B cell (primary cell): Measurements from ENCODE around the gene NECTIN4. TPM values are rescaled to one million over a fixed set of nuclear protein-coding genes. Genes with fewer than 3 reads are reported as not detected.
A peak's percentile ranks its signal among the peaks of the same experiment; 100 is the strongest.
"Not testable (repeated sequence)": the region's sequence is repeated elsewhere in the genome, so short reads cannot be mapped to it uniquely, and the experiment has no call there.

Experiments used
- ATAC-seq: fragments of 200-7000 bp; cut with Tn5 transposase; one replicate; pipeline ENCODE4 v1.10.0; 2021; ENCODE audit warnings: low read depth, mild to moderate bottlenecking, moderate number of reproducible peaks, moderate library complexity
- CTCF ChIA-PET: fragments of 350-600 bp; sonication (Branson Sonifier 250); formaldehyde crosslinking; loops from one replicate; lab custom pipeline; 2021; ENCODE audit warnings: antibody characterized with exemption, inconsistent platforms; lab: Charles Lee
- POLR2A ChIA-PET: fragments of 350-600 bp; sonication (Branson Sonifier 250); formaldehyde crosslinking; loops from one replicate; lab custom pipeline; 2021; ENCODE audit warnings: antibody characterized with exemption; lab: Charles Lee
- DNase-seq: peaks from one replicate; pipeline ENCODE4 v3.0.0; 2013
- H2AFZ ChIP-seq: 2 replicates; pipeline ENCODE4 v1.6.1; 2012; ENCODE audit warnings: mild to moderate bottlenecking, low read depth, low read length; ENCODE audit not compliant: insufficient read depth, poor library complexity, severe bottlenecking
- H3K27ac ChIP-seq, 2 donors: 1 replicate in 1 of 2; 2 replicates in 1 of 2; pipeline ENCODE4 v1.5.1; 2012 to 2013; ENCODE audit warnings: low read length in 2 of 2, mild to moderate bottlenecking in 2 of 2, moderate library complexity in 1 of 2
- H3K27me3 ChIP-seq, 4 experiments: fragments of 200-600 bp in 1 of 4; sonication (generic) in 1 of 4; replicated peaks in 1 of 4; 1 replicate in 2 of 4; 2 replicates in 2 of 4; pipeline versions ENCODE4 v1.6.1 to v1.7.0; 2013 to 2016; ENCODE audit warnings: low read length in 3 of 4, mild to moderate bottlenecking in 2 of 4, mixed read lengths in 1 of 4, moderate library complexity in 1 of 4; ENCODE audit not compliant: insufficient read depth in 4 of 4, control insufficient read depth in 3 of 4; ENCODE audit errors: control extremely low read depth in 1 of 4
- H3K36me3 ChIP-seq, 2 experiments: replicated peaks in 1 of 2; 1 replicate in 1 of 2; 2 replicates in 1 of 2; pipeline versions ENCODE4 v1.6.1 to v1.7.1; 2013; ENCODE audit warnings: low read length in 1 of 2; ENCODE audit not compliant: insufficient read depth in 2 of 2, control insufficient read depth in 1 of 2; ENCODE audit errors: control extremely low read depth in 1 of 2, extremely low read depth in 1 of 2
- H3K4me1 ChIP-seq, 2 donors: fragments of 200-600 bp in 1 of 2; sonication (generic) in 1 of 2; 1 replicate in 1 of 2; 2 replicates in 1 of 2; pipeline versions ENCODE4 v1.5.1 to v1.6.1; 2013 to 2017; ENCODE audit warnings: low read length in 2 of 2; ENCODE audit not compliant: control insufficient read depth in 2 of 2, insufficient read depth in 2 of 2
- H3K4me2 ChIP-seq: replicated peaks from 2 replicates; pipeline ENCODE3; 2012; ENCODE audit warnings: mild to moderate bottlenecking, low read depth, low read length; ENCODE audit not compliant: poor library complexity, severe bottlenecking
- H3K4me3 ChIP-seq, 5 experiments: fragments of 200-600 bp in 1 of 5; sonication (generic) in 1 of 5; 1 replicate in 3 of 5; 2 replicates in 2 of 5; pipeline versions ENCODE4 v1.5.1 to v1.7.0; 2011 to 2016; ENCODE audit warnings: low read length in 4 of 5, mild to moderate bottlenecking in 4 of 5, low read depth in 2 of 5, control low read depth in 1 of 5, moderate library complexity in 1 of 5; ENCODE audit not compliant: insufficient read depth in 1 of 5; ENCODE audit errors: control extremely low read depth in 1 of 5, extremely low read depth in 1 of 5
- H3K79me2 ChIP-seq: fragments of 200-600 bp; sonication (generic); one replicate; pipeline ENCODE4 v1.6.0; 2016; ENCODE audit warnings: low read length; ENCODE audit not compliant: control insufficient read depth, insufficient read depth
- H3K9ac ChIP-seq: fragments of 200-600 bp; sonication (generic); 2 replicates; pipeline ENCODE4 v1.6.1; 2017; ENCODE audit warnings: mild to moderate bottlenecking, low read length, moderate library complexity
- H3K9me3 ChIP-seq, 3 donors: one replicate each; pipeline versions ENCODE4 v1.6.1 to v1.7.1; 2013; ENCODE audit warnings: low read length in 2 of 3; ENCODE audit not compliant: control insufficient read depth in 2 of 3, insufficient read depth in 1 of 3; ENCODE audit errors: control extremely low read depth in 1 of 3
- H4K20me1 ChIP-seq: 2 replicates; pipeline ENCODE4 v1.6.0; 2012; ENCODE audit warnings: mild to moderate bottlenecking, low read length; ENCODE audit not compliant: insufficient read depth, control insufficient read depth, poor library complexity, severe bottlenecking
- H3K27ac Mint-ChIP-seq: one replicate; pipeline ENCODE4 v1.8.0; 2021; ENCODE audit warnings: mixed read lengths
- H3K27me3 Mint-ChIP-seq: one replicate; pipeline ENCODE4 v1.8.0; 2021; ENCODE audit warnings: mixed read lengths
- H3K4me1 Mint-ChIP-seq: one replicate; pipeline ENCODE4 v1.8.0; 2021; ENCODE audit warnings: mixed read lengths
- H3K4me3 Mint-ChIP-seq: one replicate; pipeline ENCODE4 v1.8.0; 2021; ENCODE audit warnings: mixed read lengths
- H3K9me3 Mint-ChIP-seq: one replicate; pipeline ENCODE4 v1.8.0; 2022; ENCODE audit warnings: mixed read lengths; ENCODE audit not compliant: insufficient read depth
- CTCF ChIP-seq: fragments of 200-600 bp; IDR thresholded peaks from one replicate; pipeline ENCODE4 v1.8.0; 2022; ENCODE audit warnings: antibody characterized with exemption, mild to moderate bottlenecking
- EZH2 ChIP-seq: IDR thresholded peaks from 2 replicates; pipeline ENCODE4 v1.6.1; 2012; ENCODE audit warnings: borderline replicate concordance, low read depth, mild to moderate bottlenecking, moderate library complexity, low read length; ENCODE audit not compliant: insufficient read depth, poor library complexity, severe bottlenecking
- WGBS: methylation state at CpG from one replicate; pipeline ENCODE4 v1.1.5; 2013; ENCODE audit warnings: missing lambda C conversion rate; ENCODE audit not compliant: insufficient coverage; 5-methylcytosine and 5-hydroxymethylcytosine counted together
- intact Hi-C: fragments of 100-400 bp; cut with micrococcal nuclease; formaldehyde crosslinking; loops from one replicate; pipeline ENCODE4 v1.10.0; 2022
- polyA plus RNA-seq: library from polyadenylated mRNA; depleted of rRNA; stranded (reverse); fragments of >200 nt; gene quantifications from 2 replicates; pipeline ENCODE4 v1.2.3, GENCODE V29; 2012
- total RNA-seq, 2 donors: library from RNA; stranded (reverse); fragments of 120-200 nt in 1 of 2; gene quantifications; 1 replicate in 1 of 2; 2 replicates in 1 of 2; pipeline versions ENCODE4 v1.2.3 to v1.2.4, GENCODE V29; 2013 to 2022

NECTIN4 gene
- total and polyA plus RNA-seq, 2 donors (not counting 1 experiment from before 2014, with no cell fraction given), result not detected

- H3K27ac ChIP-seq, H3K36me3 ChIP-seq, H3K9ac ChIP-seq, H3K4me2 ChIP-seq, H3K27me3 Mint-ChIP-seq, H3K27me3 ChIP-seq, H3K9me3 Mint-ChIP-seq, DNase-seq, H3K79me2 ChIP-seq, ATAC-seq, H2AFZ ChIP-seq, H4K20me1 ChIP-seq, H3K9me3 ChIP-seq, H3K4me3 ChIP-seq: not testable (repeated sequence)
- Mint-ChIP-seq H3K27ac (peak overlapping the region; percentile 69), H3K4me1 (peaks cover 24% of the 10 kb centered on the region), H3K4me3 (peak overlapping the region; percentile 42)
- H3K4me1 ChIP-seq, result peaks cover 22 to 23% of the 10 kb centered on the region in 2 donors
- intact Hi-C loops, result loop anchor here (5.0 kb wide), 1 partner anchor 75 kb away; the partner anchor contains the start of gene KLHDC9
- POLR2A ChIA-PET, result interaction anchor here (0.6 to 1.4 kb wide), 2 partner anchors 9 to 14 kb away, joined by 4 to 5 read pairs; no protein-coding TSS in a partner anchor
- CTCF ChIA-PET, result interaction anchor here (0.7 to 2.4 kb wide), 3 partner anchors 25 to 75 kb away, joined by 4 to 19 read pairs (median 4); partner anchors contain the start of genes ARHGAP30 and KLHDC9
- WGBS, result 98% methylated on average over 8 of the region's 12 CpGs
These were observed 66.9 kb downstream of the NECTIN4 start for GRCh38 chr1:161022432-161022831.

GRCh38 chr1:161021970-161022353 lies 67.4 kb downstream of the NECTIN4 start:
- no peak for TF ChIP-seq CTCF
- TF ChIP-seq EZH2, result no peak
- H3K9ac ChIP-seq, result no peak overlapping the region
- H3K9me3 ChIP-seq, result peaks cover 0 to 3% (median 0%) of the 10 kb centered on the region in 3 donors
- Mint-ChIP-seq H3K27me3 (no peaks in the 10 kb centered on the region), H3K4me3 (peak overlapping the region; percentile 96), H3K27ac (no peak overlapping the region), H3K4me1 (peaks cover 24% of the 10 kb centered on the region), H3K9me3 (peaks cover 3% of the 10 kb centered on the region)
- peaks cover 5% of the 10 kb centered on the region for H3K79me2 ChIP-seq
- H3K27me3 ChIP-seq, result no peaks in the 10 kb centered on the region
- peak overlapping the region; percentile 72 for H2AFZ ChIP-seq
- peak overlapping the region in 1 of 2 donors; percentile 72 for H3K27ac ChIP-seq
- CTCF ChIA-PET, result interaction anchor here (1.2 to 2.4 kb wide), 5 partner anchors 10 to 76 kb away, joined by 4 to 24 read pairs (median 7); partner anchors contain the start of genes ARHGAP30 and KLHDC9
- POLR2A ChIA-PET, result interaction anchor here (0.8 to 1.9 kb wide), 3 partner anchors 9 to 39 kb away, joined by 3 to 20 read pairs (median 4); partner anchors contain the start of gene USF1
- peaks cover 1 to 5% of the 10 kb centered on the region in 2 experiments for H3K36me3 ChIP-seq
- whole genome bisulfite sequencing, result no CpG with 5 or more reads among the region's 2 CpGs
- H3K4me3 ChIP-seq, result no peak overlapping the region
- DNase-seq, result no peak
- no peaks in the 10 kb centered on the region for H4K20me1 ChIP-seq
- no peak for ATAC-seq
- intact Hi-C loops, result loop anchor here (1.0 to 5.0 kb wide), 5 partner anchors 9 to 75 kb away; partner anchors contain the start of genes KLHDC9, TSTD1 and USF1
- H3K4me1 ChIP-seq, result peaks cover 22 to 23% of the 10 kb centered on the region in 2 donors
- peak overlapping the region; percentile 99 for H3K4me2 ChIP-seq
